ENCODE data around the gene ANKRD27. TPM values are rescaled to one million over a fixed set of nuclear protein-coding genes. Genes with fewer than 3 reads are reported as not detected.
"Not testable (repeated sequence)": the region's sequence is repeated elsewhere in the genome, so short reads cannot be mapped to it uniquely, and the experiment has no call there.

The ANKRD27 gene
- total and polyA plus RNA-seq, 2 donors, result 32.6 to 33.6 TPM

GRCh38 chr19:32656379-32656778 is 18.6 kb downstream of the ANKRD27 start:
- WGBS, result 98% methylated on average over 8 of the region's 8 CpGs
- not testable (repeated sequence) for DNase-seq (ENCODE audit: extremely low spot score); H3K27ac ChIP-seq (ENCODE audit: low read depth); H3K4me3 ChIP-seq (ENCODE audit: low read depth, low read length); H3K4me1 ChIP-seq (ENCODE audit: insufficient read depth); H3K36me3 ChIP-seq (ENCODE audit: insufficient read depth)

GRCh38 chr19:32653599-32653915 is 21.4 kb downstream of the ANKRD27 start:
- Histone ChIP-seq H3K27ac (ENCODE audit: low read depth) (no peak overlapping the region), H3K4me1 (ENCODE audit: insufficient read depth) (no peaks in the 10 kb centered on the region), H3K36me3 (ENCODE audit: insufficient read depth) (peaks cover 4% of the 10 kb centered on the region), H3K4me3 (ENCODE audit: low read depth, low read length) (no peak overlapping the region)
- WGBS, result 86% methylated on average over 15 of the region's 15 CpGs
- DNase-seq (ENCODE audit: extremely low spot score), result no peak

- H3K4me1 ChIP-seq (ENCODE audit: insufficient read depth), result no peaks in the 10 kb centered on the region
- 42% methylated on average over 12 of the region's 12 CpGs for whole genome bisulfite sequencing
- DNase-seq (ENCODE audit: extremely low spot score), result no peak
- peaks cover 4% of the 10 kb centered on the region for H3K36me3 ChIP-seq (ENCODE audit: insufficient read depth)
- no peak overlapping the region for H3K27ac ChIP-seq (ENCODE audit: low read depth)
- H3K4me3 ChIP-seq (ENCODE audit: low read depth, low read length), result no peak overlapping the region
Measured at GRCh38 chr19:32652894-32653598, 21.9 kb downstream of the ANKRD27 start.

- WGBS, result 94% methylated on average over 13 of the region's 13 CpGs
- H3K36me3 ChIP-seq (ENCODE audit: insufficient read depth), result not testable (repeated sequence)
Measured at GRCh38 chr19:32652331-32652730, 22.6 kb downstream of the ANKRD27 start.

GRCh38 chr19:32651729-32652140 is 23.2 kb downstream of the ANKRD27 start:
- Histone ChIP-seq H3K36me3 (ENCODE audit: insufficient read depth) (peaks cover 7% of the 10 kb centered on the region), H3K4me1 (ENCODE audit: insufficient read depth) (no peaks in the 10 kb centered on the region), H3K27ac (ENCODE audit: low read depth) (no peak overlapping the region), H3K4me3 (ENCODE audit: low read depth, low read length) (no peak overlapping the region)
- no peak for DNase-seq (ENCODE audit: extremely low spot score)
- 48% methylated on average over 8 of the region's 8 CpGs for WGBS

More at GRCh38 chr19:32652331-32652730, 22.6 kb downstream of the ANKRD27 start:
- DNase-seq (ENCODE audit: extremely low spot score); H3K4me3 ChIP-seq (ENCODE audit: low read depth, low read length); H3K4me1 ChIP-seq (ENCODE audit: insufficient read depth); H3K27ac ChIP-seq (ENCODE audit: low read depth): not testable (repeated sequence)

GRCh38 chr19:32650671-32651070 is 24.3 kb downstream of the ANKRD27 start:
- no peak for DNase-seq (ENCODE audit: extremely low spot score)
- Histone ChIP-seq H3K27ac (ENCODE audit: low read depth) (no peak overlapping the region), H3K4me3 (ENCODE audit: low read depth, low read length) (no peak overlapping the region), H3K4me1 (ENCODE audit: insufficient read depth) (no peaks in the 10 kb centered on the region), H3K36me3 (ENCODE audit: insufficient read depth) (peaks cover 7% of the 10 kb centered on the region)
- WGBS, result 88% methylated on average over 5 of the region's 5 CpGs

GRCh38 chr19:32649751-32650150 is 25.2 kb downstream of the ANKRD27 start:
- no peak overlapping the region for H3K4me3 ChIP-seq (ENCODE audit: low read depth, low read length)
- no peak overlapping the region for H3K27ac ChIP-seq (ENCODE audit: low read depth)
- 95% methylated on average over 11 of the region's 11 CpGs for WGBS
- no peak for DNase-seq (ENCODE audit: extremely low spot score)
- no peaks in the 10 kb centered on the region for H3K4me1 ChIP-seq (ENCODE audit: insufficient read depth)
- peaks cover 7% of the 10 kb centered on the region for H3K36me3 ChIP-seq (ENCODE audit: insufficient read depth)

- Histone ChIP-seq H3K36me3 (ENCODE audit: insufficient read depth) (peaks cover 9% of the 10 kb centered on the region), H3K4me3 (ENCODE audit: low read depth, low read length) (no peak overlapping the region), H3K27ac (ENCODE audit: low read depth) (no peak overlapping the region), H3K4me1 (ENCODE audit: insufficient read depth) (no peaks in the 10 kb centered on the region)
- WGBS, result 82% methylated on average over 8 of the region's 8 CpGs
- no peak for DNase-seq (ENCODE audit: extremely low spot score)
Measured at GRCh38 chr19:32647361-32647760, 27.6 kb downstream of the ANKRD27 start.

- Histone ChIP-seq H3K36me3 (ENCODE audit: insufficient read depth) (peaks cover 9% of the 10 kb centered on the region), H3K4me3 (ENCODE audit: low read depth, low read length) (no peak overlapping the region), H3K27ac (ENCODE audit: low read depth) (no peak overlapping the region), H3K4me1 (ENCODE audit: insufficient read depth) (no peaks in the 10 kb centered on the region)
- no peak for DNase-seq (ENCODE audit: extremely low spot score)
- 92% methylated on average over 6 of the region's 6 CpGs for WGBS
Measured at GRCh38 chr19:32646556-32646955, 28.4 kb downstream of the ANKRD27 start.

GRCh38 chr19:32642771-32643170 is 32.2 kb downstream of the ANKRD27 start:
- Histone ChIP-seq H3K4me3 (ENCODE audit: low read depth, low read length) (no peak overlapping the region), H3K27ac (ENCODE audit: low read depth) (no peak overlapping the region), H3K36me3 (ENCODE audit: insufficient read depth) (peaks cover 8% of the 10 kb centered on the region), H3K4me1 (ENCODE audit: insufficient read depth) (no peaks in the 10 kb centered on the region)
- DNase-seq (ENCODE audit: extremely low spot score), result no peak
- 86% methylated on average over 12 of the region's 12 CpGs for WGBS

- no peaks in the 10 kb centered on the region for H3K4me1 ChIP-seq (ENCODE audit: insufficient read depth)
- no peak overlapping the region for H3K4me3 ChIP-seq (ENCODE audit: low read depth, low read length)
- DNase-seq (ENCODE audit: extremely low spot score), result no peak
- peaks cover 6% of the 10 kb centered on the region for H3K36me3 ChIP-seq (ENCODE audit: insufficient read depth)
- WGBS, result 97% methylated on average over 13 of the region's 13 CpGs
- no peak overlapping the region for H3K27ac ChIP-seq (ENCODE audit: low read depth)
Measured at GRCh38 chr19:32638625-32639024, 36.4 kb downstream of the ANKRD27 start.

GRCh38 chr19:32637480-32637879 is 37.5 kb downstream of the ANKRD27 start:
- WGBS, result 92% methylated on average over 14 of the region's 14 CpGs
- DNase-seq (ENCODE audit: extremely low spot score), result no peak

GRCh38 chr19:32631381-32631780 is 43.6 kb downstream of the ANKRD27 start:
- 92% methylated on average over 15 of the region's 15 CpGs for WGBS
- Histone ChIP-seq H3K27ac (ENCODE audit: low read depth) (no peak overlapping the region), H3K4me1 (ENCODE audit: insufficient read depth) (no peaks in the 10 kb centered on the region), H3K36me3 (ENCODE audit: insufficient read depth) (peaks cover 5% of the 10 kb centered on the region), H3K4me3 (ENCODE audit: low read depth, low read length) (no peak overlapping the region)
- DNase-seq (ENCODE audit: extremely low spot score), result no peak

More at GRCh38 chr19:32637480-32637879, 37.5 kb downstream of the ANKRD27 start:
- Histone ChIP-seq H3K27ac (ENCODE audit: low read depth) (no peak overlapping the region), H3K36me3 (ENCODE audit: insufficient read depth) (peaks cover 3% of the 10 kb centered on the region), H3K4me3 (ENCODE audit: low read depth, low read length) (no peak overlapping the region), H3K4me1 (ENCODE audit: insufficient read depth) (no peaks in the 10 kb centered on the region)

- no peak overlapping the region for H3K27ac ChIP-seq (ENCODE audit: low read depth)
- H3K4me3 ChIP-seq (ENCODE audit: low read depth, low read length), result no peak overlapping the region
- peaks cover 5% of the 10 kb centered on the region for H3K36me3 ChIP-seq (ENCODE audit: insufficient read depth)
- WGBS, result 83% methylated on average over 14 of the region's 14 CpGs
- H3K4me1 ChIP-seq (ENCODE audit: insufficient read depth), result no peaks in the 10 kb centered on the region
- DNase-seq (ENCODE audit: extremely low spot score), result no peak
Measured at GRCh38 chr19:32630338-32630737, 44.6 kb downstream of the ANKRD27 start.

All from urinary bladder (tissue), 4 donors.